Colonic mucosa (tissue), 4 donors: ENCODE data around the gene GET4. TPM values are rescaled to one million over a fixed set of nuclear protein-coding genes. Genes with fewer than 3 reads are reported as not detected.

Experiments
- DNase-seq: peaks from one replicate; pipeline ENCODE4 v3.0.0-alpha.2; 2020
- H3K27ac ChIP-seq: fragments of 200-600 bp; one replicate; pipeline ENCODE4 v1.8.0; 2021
- H3K27me3 ChIP-seq: fragments of 200-600 bp; one replicate; pipeline ENCODE4 v1.8.0; 2021
- H3K36me3 ChIP-seq: fragments of 200-600 bp; one replicate; pipeline ENCODE4 v1.8.0; 2021
- H3K4me1 ChIP-seq: fragments of 200-600 bp; one replicate; pipeline ENCODE4 v1.8.0; 2021; ENCODE audit warnings: mild to moderate bottlenecking
- H3K4me3 ChIP-seq: fragments of 200-600 bp; one replicate; pipeline ENCODE4 v1.8.0; 2021
- H3K9ac ChIP-seq, 2 donors: one replicate each; pipeline ENCODE4 v1.7.0; 2013; ENCODE audit warnings: control low read depth in 2 of 2, low read depth in 2 of 2, low read length in 2 of 2
- H3K9me3 ChIP-seq: fragments of 200-600 bp; one replicate; pipeline ENCODE4 v1.8.0; 2021
- CTCF ChIP-seq: fragments of 200-600 bp; IDR thresholded peaks from one replicate; pipeline ENCODE4 v1.8.0; 2022; ENCODE audit warnings: antibody characterized with exemption, mild to moderate bottlenecking
- intact Hi-C: fragments of 100-400 bp; cut with DNase I; formaldehyde crosslinking; loops from one replicate; pipeline ENCODE4 v1.14.1; 2022
- total RNA-seq, 2 donors: library from RNA; stranded (reverse); fragmentation: NEBNext Ultra II Directional in 1 of 2; extraction: Animal tissue kit (Norgen Biotek cat#: 25700) in 1 of 2; gene quantifications; one replicate each; pipeline ENCODE4 v1.2.1, GENCODE V29; 2021
- donor health status: healthy.
- donor health status: DM: no; HTN: no; CAD: no.
- donor health status: DM: no; HTN: no; CAD: no.

Gene GET4
- total RNA-seq, 2 donors from 2014 or later, result 33.0 to 35.9 TPM

GRCh38 chr7:832167-832967 is 44.0 kb upstream of the GET4 start, which contains the start of gene SUN1:
Gene SUN1 (plus strand): TSS chr7:832476. CDS start chr7:832525, 49 bp downstream.
- no peak for DNase-seq
- peak within 1 kb of the TSS in 1 of 2 donors; percentile 23 for H3K9ac ChIP-seq
- no peaks in the 10 kb centered on the region for H3K36me3 ChIP-seq
- peak within 1 kb of the TSS; percentile 64 for H3K27ac ChIP-seq
- no peak for TF ChIP-seq CTCF
- H3K4me3 ChIP-seq, result no peak within 1 kb of the TSS
- H3K4me1 ChIP-seq, result peaks cover 24% of the 10 kb centered on the region
- no peaks in the 10 kb centered on the region for H3K9me3 ChIP-seq
- intact Hi-C loops, result no loop called here
- no peaks in the 10 kb centered on the region for H3K27me3 ChIP-seq

DNA sequence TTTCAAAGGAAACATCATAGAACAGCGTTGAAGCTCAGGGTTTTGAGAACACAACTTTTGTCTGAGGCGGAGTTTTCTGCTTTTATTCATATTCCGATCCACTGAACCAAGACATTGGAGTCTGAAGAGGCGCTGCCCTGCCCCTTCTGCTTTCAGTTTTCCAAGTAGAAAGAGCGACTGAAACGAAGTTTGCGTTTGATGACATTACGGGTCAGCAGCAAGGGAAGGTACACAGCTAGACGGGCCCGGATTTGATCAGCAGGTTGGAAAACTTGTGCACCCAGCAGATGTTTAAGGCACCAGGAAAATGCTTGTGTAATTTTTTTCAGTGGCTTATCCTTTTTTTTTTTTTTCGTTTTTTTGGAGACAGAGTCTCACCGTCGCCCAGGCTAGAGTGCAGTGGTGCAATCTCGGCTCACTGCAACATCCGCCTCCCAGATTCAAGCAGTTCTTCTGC is 43.4 kb upstream of the GET4 start:
- H3K4me3 ChIP-seq, result no peak overlapping the region
- H3K9me3 ChIP-seq, result no peaks in the 10 kb centered on the region
- H3K9ac ChIP-seq, result no peak overlapping the region
- H3K4me1 ChIP-seq, result peaks cover 24% of the 10 kb centered on the region
- no peak for TF ChIP-seq CTCF
- intact Hi-C loops, result no loop called here
- no peaks in the 10 kb centered on the region for H3K36me3 ChIP-seq
- H3K27ac ChIP-seq, result no peak overlapping the region
- DNase-seq, result no peak
- no peaks in the 10 kb centered on the region for H3K27me3 ChIP-seq

GRCh38 chr7:833601-834258 is 42.6 kb upstream of the GET4 start:
- Histone ChIP-seq H3K27ac (no peak overlapping the region), H3K4me3 (no peak overlapping the region), H3K27me3 (no peaks in the 10 kb centered on the region), H3K36me3 (no peaks in the 10 kb centered on the region), H3K4me1 (peaks cover 24% of the 10 kb centered on the region), H3K9me3 (no peaks in the 10 kb centered on the region), H3K9ac (no peak overlapping the region)
- DNase-seq, result no peak
- no peak for TF ChIP-seq CTCF
- intact Hi-C loops, result no loop called here

DNA sequence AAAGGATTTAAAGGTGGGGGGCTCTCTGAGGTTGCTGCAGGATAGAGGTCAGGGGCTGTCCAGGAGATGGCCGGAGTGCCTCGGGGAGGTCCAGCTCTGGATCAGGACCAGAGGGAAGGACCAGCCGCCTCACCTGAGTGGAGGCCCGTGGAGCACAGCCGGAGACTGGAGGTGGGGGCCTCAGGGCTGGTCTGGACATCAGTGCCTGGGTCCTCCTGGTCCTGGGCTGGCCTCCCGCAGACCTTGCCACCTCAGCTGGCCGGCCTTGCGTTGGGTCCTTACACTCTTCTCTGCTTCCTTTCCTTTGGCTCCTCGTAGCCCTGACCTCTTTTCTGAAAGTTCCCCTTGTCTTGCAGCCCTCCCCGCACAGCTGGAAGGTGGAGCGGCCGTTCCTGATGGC is 42.1 kb upstream of the GET4 start:
- H3K9me3 ChIP-seq, result no peaks in the 10 kb centered on the region
- H3K36me3 ChIP-seq, result no peaks in the 10 kb centered on the region
- no peak for TF ChIP-seq CTCF
- peaks cover 24% of the 10 kb centered on the region for H3K4me1 ChIP-seq
- no peak overlapping the region for H3K27ac ChIP-seq
- DNase-seq, result no peak
- intact Hi-C loops, result no loop called here
- H3K4me3 ChIP-seq, result no peak overlapping the region
- peak overlapping the region in 1 of 2 donors; percentile 8 for H3K9ac ChIP-seq
- H3K27me3 ChIP-seq, result no peaks in the 10 kb centered on the region

DNA sequence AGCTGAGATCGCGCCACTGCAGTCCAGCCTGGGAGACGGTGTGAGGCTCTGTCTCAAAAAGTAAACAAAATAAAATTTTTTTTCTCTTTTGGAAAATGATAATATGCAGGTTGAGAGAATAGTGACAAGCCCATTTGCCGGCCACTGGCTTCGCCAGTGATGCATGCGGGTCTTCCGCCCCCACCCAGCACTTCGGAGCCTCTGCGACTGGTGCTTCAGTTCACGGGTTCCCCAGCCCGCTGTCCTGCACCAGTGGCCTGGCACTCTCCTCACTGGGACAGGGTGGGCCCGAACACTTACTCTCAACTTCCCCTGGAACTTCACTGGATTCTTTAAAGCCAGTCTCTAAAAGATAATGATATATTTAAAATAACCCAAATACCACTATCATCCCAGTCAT is 41.3 kb upstream of the GET4 start:
- no peaks in the 10 kb centered on the region for H3K9me3 ChIP-seq
- no peak overlapping the region for H3K9ac ChIP-seq
- intact Hi-C loops, result loop anchor here (5.0 kb wide), 1 partner anchor 37 kb away; no protein-coding TSS in a partner anchor
- no peak for DNase-seq
- H3K4me3 ChIP-seq, result no peak overlapping the region
- no peak for TF ChIP-seq CTCF
- peaks cover 24% of the 10 kb centered on the region for H3K4me1 ChIP-seq
- H3K27ac ChIP-seq, result peak overlapping the region; percentile 13
- H3K27me3 ChIP-seq, result no peaks in the 10 kb centered on the region
- no peaks in the 10 kb centered on the region for H3K36me3 ChIP-seq
